ENCODE results near the gene UBE2I.

DNA sequence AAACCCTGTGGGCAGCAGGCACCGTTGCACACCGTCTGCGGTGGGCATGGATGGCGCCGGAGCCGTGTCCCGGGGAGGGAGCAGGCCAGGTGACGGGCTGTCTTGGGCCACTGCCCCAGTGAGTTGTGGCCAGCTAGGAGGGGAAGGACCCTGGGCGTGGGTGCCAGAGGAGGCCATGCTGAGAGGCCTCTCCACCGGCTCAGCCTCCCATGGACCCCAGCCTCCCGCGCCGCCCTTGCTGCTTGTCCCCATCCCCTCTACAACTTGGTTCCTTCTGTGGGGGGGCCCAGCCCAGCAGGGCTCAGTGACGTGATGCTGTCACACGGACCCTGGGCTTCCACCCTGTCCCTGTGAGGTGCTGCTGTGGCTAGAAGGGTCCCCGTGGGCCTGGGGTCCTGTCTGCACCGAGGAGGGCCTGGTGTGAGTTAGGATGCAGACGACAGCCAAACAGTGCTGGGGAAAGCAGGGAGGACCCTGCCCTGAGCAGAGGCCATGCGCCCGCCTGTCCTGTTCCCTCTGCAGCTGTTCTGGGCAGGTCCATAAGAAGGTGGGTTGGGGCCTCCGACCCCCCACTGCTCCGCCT lies 11.3 kb downstream of the UBE2I start:
- TF ChIP-seq ZNF274 (IDR thresholded peaks at IDR 0.05; ENCODE audit: low read depth, low read length) (no peak), SUZ12 (IDR thresholded peaks at IDR 0.05; ENCODE audit: extremely low read depth, insufficient read depth, insufficient read length) (no peak)
